ENCODE data around the gene CTXND1.
A peak's percentile ranks its signal among the peaks of the same experiment; 100 is the strongest.

Gene CTXND1

GRCh38 chr15:80207887-80208286 lies 44.1 kb downstream of the CTXND1 start:
- Histone ChIP-seq H4K20me1 (ENCODE audit: insufficient read depth, low read length) (no peaks in the 10 kb centered on the region), H3K4me2 (ENCODE audit: low read length) (no peak overlapping the region), H3K27ac (ENCODE audit: low read length) (no peak overlapping the region), H3K9ac (ENCODE audit: low read length) (no peak overlapping the region), H2AFZ (ENCODE audit: low read depth, low read length) (no peak overlapping the region), H3K79me2 (ENCODE audit: low read length) (no peaks in the 10 kb centered on the region), H3K4me1 (ENCODE audit: low read length) (peaks cover 19% of the 10 kb centered on the region), H3K9me3 (ENCODE audit: insufficient read depth, low read length) (no peaks in the 10 kb centered on the region), H3K27me3 (ENCODE audit: low read depth, low read length) (peaks cover 30% of the 10 kb centered on the region), H3K4me3 (ENCODE audit: low read length) (no peak overlapping the region), H3K36me3 (replicated peaks; ENCODE audit: low read depth, low read length) (no peaks in the 10 kb centered on the region)
- TF ChIP-seq EZH2phosphoT487 (IDR thresholded peaks at IDR 0.05; ENCODE audit: low read depth): no peak

DNA sequence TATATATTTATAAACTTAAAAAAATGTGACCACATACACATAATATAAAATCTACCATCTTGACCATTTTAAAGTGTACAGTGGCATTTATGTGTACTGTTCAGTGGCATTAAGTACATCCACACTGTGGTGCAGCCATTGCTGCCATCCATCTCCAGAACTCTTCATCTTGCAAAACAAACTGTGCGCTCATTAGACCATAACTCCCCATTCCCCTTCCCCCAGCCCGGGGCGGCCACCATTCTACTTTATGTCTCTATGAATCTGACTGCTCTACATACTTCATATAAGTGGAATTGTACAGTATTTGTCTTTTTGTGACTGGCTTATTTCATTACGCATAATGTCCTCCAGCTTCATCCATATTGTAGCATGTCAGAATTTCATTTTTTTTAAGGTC lies 47.8 kb downstream of the CTXND1 start:
- no peaks in the 10 kb centered on the region for H3K36me3 ChIP-seq (replicated peaks; ENCODE audit: low read depth, low read length)

DNA sequence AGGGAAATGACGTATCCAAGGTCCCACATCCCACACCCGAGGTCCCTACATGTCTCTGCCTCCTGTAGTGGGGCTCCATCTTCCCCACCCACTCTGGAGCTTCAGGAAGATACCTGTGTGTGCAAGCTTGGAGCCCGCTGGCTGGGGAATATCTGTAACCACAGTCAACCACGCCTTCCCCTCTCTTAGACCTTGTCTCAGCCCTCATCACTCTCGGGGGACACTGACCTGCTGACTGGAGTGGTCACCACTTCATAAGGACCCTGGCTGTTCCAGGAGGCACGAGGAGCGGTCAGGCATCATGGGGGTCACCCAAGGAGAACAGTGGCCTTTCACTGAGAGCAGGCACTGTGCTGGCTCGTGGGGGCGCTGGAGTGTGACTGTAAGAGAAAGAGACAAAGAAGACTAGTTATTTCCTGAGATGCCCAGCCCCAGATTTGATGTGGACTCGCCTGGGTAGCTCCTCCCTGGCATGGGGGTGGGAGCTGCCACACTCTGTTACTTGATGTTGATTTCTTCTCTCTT lies 48.6 kb downstream of the CTXND1 start:
- H3K4me1 ChIP-seq (ENCODE audit: low read length): no peaks in the 10 kb centered on the region
- H3K36me3 ChIP-seq (replicated peaks; ENCODE audit: low read depth, low read length): no peaks in the 10 kb centered on the region
- no peaks in the 10 kb centered on the region for H3K9me3 ChIP-seq (ENCODE audit: insufficient read depth, low read length)
- H4K20me1 ChIP-seq (ENCODE audit: insufficient read depth, low read length): no peaks in the 10 kb centered on the region
- H3K79me2 ChIP-seq (ENCODE audit: low read length): no peaks in the 10 kb centered on the region
- TF ChIP-seq CTCF (IDR thresholded peaks at IDR 0.05; ENCODE audit: low read depth, low read length): peak; percentile 12; the same call in 1 of the 2 replicates
- TF ChIP-seq EZH2phosphoT487 (IDR thresholded peaks at IDR 0.05; ENCODE audit: low read depth): no peak
- H3K27ac ChIP-seq (ENCODE audit: low read length): no peak overlapping the region
- H3K4me2 ChIP-seq (ENCODE audit: low read length): no peak overlapping the region
- H3K27me3 ChIP-seq (ENCODE audit: low read depth, low read length): peaks cover 32% of the 10 kb centered on the region
- no peak overlapping the region for H3K4me3 ChIP-seq (ENCODE audit: low read length)
- no peak overlapping the region for H2AFZ ChIP-seq (ENCODE audit: low read depth, low read length)
- no peak overlapping the region for H3K9ac ChIP-seq (ENCODE audit: low read length)

More for the DNA sequence above, 47.8 kb downstream of the CTXND1 start:
- Histone ChIP-seq H3K79me2 (ENCODE audit: low read length) (no peaks in the 10 kb centered on the region), H3K4me1 (ENCODE audit: low read length) (no peaks in the 10 kb centered on the region), H3K27me3 (ENCODE audit: low read depth, low read length) (peaks cover 30% of the 10 kb centered on the region), H3K4me2 (ENCODE audit: low read length) (no peak overlapping the region), H4K20me1 (ENCODE audit: insufficient read depth, low read length) (no peaks in the 10 kb centered on the region), H3K4me3 (ENCODE audit: low read length) (no peak overlapping the region), H3K9ac (ENCODE audit: low read length) (no peak overlapping the region), H3K9me3 (ENCODE audit: insufficient read depth, low read length) (no peaks in the 10 kb centered on the region), H3K27ac (ENCODE audit: low read length) (no peak overlapping the region), H2AFZ (ENCODE audit: low read depth, low read length) (no peak overlapping the region)
- TF ChIP-seq CTCF (IDR thresholded peaks at IDR 0.05; ENCODE audit: low read depth, low read length): no peak
- no peak for TF ChIP-seq EZH2phosphoT487 (IDR thresholded peaks at IDR 0.05; ENCODE audit: low read depth)

DNA sequence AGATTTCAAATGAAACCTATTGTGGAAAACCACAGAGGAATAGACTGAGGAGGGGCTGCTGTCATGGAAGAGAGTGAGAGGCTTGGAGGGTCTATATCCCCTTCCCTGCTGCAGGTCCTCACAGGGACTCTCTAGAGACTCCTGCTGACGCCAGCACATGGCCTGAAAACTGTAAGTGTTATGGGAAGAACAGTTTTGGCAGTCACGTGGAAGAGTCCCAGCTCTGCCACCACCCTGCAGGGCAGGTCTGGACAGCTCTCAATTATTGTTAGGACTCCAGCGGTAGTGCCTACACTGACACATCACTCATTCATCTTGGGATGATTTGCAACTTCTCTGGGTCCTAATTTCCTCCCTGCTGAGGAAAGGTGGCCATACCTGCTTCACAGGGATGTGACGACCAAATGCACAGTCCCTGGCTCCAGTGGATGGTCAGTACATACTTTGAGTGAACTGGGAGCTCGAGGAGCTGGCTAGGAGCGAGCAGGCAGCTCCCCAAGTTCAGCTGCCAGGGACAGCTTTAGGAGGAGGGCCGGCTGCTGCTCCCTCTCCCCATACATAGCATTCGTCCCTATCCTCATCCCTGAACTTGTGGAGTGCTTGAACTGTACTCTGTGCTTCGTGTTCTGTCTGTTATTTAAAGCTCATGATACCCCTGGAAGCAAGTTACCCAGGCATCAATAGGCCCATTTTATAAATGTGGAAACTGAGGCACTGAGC lies 49.2 kb downstream of the CTXND1 start:
- Histone ChIP-seq H3K9me3 (ENCODE audit: insufficient read depth, low read length) (no peaks in the 10 kb centered on the region), H3K36me3 (replicated peaks; ENCODE audit: low read depth, low read length) (no peaks in the 10 kb centered on the region), H4K20me1 (ENCODE audit: insufficient read depth, low read length) (no peaks in the 10 kb centered on the region), H3K9ac (ENCODE audit: low read length) (no peak overlapping the region), H3K4me3 (ENCODE audit: low read length) (no peak overlapping the region), H3K79me2 (ENCODE audit: low read length) (no peaks in the 10 kb centered on the region), H3K4me2 (ENCODE audit: low read length) (no peak overlapping the region), H3K27me3 (ENCODE audit: low read depth, low read length) (peaks cover 34% of the 10 kb centered on the region), H3K27ac (ENCODE audit: low read length) (no peak overlapping the region), H3K4me1 (ENCODE audit: low read length) (no peaks in the 10 kb centered on the region), H2AFZ (ENCODE audit: low read depth, low read length) (peak overlapping the region; percentile 5; the same call in 1 of the 2 replicates)
- no peak for TF ChIP-seq EZH2phosphoT487 (IDR thresholded peaks at IDR 0.05; ENCODE audit: low read depth)
- no peak for TF ChIP-seq CTCF (IDR thresholded peaks at IDR 0.05; ENCODE audit: low read depth, low read length)
